IPS DF 4.7 (cell line): ENCODE results near the gene R3HDM2.
"Not testable (repeated sequence)": the region's sequence is repeated elsewhere in the genome, so short reads cannot be mapped to it uniquely, and the experiment has no call there.

Experiments
- DNase-seq: peaks from one replicate; pipeline ENCODE4 v3.0.0-alpha.2; 2013; ENCODE audit warnings: low spot score; ENCODE audit errors: extremely low read depth

R3HDM2 gene

DNA sequence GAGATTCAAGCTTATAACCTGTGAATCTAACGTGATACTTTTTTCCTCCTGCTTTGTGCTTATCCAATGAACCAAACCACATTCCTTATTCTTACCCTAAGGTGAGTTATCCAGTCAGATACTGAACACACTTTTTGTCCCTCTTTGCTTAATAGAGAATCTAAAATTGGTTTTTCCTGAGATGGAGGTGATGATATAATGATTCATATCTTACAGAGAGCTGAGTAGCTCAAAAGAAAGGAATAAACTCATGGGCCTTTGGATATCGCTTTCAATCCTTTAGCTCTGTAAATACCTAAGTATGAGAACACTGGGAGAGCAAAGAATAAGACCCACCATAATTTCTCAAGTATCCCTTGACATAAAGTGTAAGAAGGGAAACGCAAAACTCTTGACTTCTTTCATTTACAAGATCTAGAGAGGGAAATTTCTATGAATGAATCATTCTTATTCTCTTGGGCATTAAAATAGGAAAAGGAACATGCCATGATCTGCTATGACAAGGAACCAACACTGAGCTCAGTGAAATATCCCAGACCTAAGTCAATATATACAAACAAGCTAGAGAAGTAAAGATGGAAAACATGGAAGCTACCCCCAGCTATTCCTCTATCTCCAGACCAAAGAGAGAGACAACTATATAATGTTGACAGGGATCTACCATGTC lies 98.1 kb downstream of the R3HDM2 start:
- no peak for DNase-seq

DNA sequence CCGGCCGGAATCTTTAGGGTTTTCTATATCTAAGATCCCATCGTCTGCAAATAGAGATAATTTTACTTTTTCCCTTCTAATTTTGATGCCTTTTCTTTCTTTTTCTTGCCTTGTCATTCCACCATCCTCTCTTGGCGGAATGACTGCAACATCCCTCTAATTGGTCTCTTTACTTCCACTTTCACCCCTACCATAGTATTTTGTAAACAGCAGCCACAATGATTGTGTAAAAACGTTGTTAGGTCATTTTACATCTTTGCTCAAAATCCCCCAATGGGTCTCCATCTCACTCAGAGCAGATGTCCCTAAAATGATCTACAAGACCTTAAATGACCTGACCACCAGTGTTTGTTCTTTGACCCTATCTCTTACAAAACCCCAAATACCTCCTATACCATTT lies 99.9 kb downstream of the R3HDM2 start:
- no peak for DNase-seq

DNA sequence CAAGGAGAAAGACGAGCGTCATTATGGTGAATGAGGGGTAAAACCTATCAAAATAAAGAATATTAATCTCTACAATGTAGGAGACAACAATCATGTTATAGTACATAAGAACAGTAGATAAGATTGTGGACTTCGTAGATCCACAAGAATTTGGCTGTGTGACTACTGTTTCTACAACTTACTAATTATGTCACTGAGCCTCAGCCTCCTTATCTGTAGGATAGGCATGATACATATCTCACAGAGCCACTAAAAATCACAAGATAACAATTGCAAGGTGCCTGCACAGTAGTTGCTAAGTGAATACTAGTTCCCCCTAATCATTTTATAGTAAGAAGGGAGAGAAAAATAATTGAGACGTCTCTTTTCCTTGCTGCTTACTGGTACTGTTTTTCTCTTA lies 101.6 kb downstream of the R3HDM2 start:
- no peak for DNase-seq

DNA sequence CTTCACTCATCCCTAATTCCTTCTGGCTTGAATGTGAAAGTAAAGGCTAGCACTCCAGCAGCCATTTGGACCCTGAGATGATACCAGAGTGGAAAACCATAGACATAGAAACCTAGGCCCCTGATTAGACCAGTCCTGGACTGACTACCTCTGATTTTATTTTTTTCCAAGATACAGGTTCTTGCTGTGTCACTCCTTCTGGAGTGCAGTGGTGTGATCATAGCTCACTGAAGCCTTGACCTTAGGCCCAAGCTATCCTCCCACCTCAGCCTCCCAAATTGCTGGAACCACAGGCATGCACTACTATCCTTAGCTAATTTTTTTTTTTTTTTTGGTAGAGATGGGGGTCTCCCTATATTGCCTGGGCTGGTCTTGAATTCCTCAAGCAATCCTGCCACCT lies 105.4 kb downstream of the R3HDM2 start:
- DNase-seq: no peak

- no peak for DNase-seq
Measured at GRCh38 chr12:57323416-57323815, 107.4 kb downstream of the R3HDM2 start.

DNA sequence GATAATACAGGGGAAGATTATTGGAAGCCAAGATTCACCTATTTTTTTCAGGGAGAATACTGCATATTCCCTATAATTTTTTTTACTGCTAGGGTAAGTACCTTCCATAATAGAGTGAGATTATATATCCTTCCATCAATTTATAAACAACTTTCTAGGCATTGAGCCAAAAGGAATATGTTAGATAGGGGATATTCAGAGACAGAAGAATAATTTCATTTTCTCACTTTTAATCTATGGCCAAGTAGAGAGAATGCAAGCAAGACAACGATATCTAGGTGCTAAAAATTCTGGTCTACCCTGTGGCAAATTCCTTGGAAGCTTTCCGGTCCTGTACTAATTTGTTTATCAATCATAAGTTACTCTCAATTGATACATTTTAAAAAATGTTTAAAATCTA lies 110.2 kb downstream of the R3HDM2 start:
- no peak for DNase-seq

DNA sequence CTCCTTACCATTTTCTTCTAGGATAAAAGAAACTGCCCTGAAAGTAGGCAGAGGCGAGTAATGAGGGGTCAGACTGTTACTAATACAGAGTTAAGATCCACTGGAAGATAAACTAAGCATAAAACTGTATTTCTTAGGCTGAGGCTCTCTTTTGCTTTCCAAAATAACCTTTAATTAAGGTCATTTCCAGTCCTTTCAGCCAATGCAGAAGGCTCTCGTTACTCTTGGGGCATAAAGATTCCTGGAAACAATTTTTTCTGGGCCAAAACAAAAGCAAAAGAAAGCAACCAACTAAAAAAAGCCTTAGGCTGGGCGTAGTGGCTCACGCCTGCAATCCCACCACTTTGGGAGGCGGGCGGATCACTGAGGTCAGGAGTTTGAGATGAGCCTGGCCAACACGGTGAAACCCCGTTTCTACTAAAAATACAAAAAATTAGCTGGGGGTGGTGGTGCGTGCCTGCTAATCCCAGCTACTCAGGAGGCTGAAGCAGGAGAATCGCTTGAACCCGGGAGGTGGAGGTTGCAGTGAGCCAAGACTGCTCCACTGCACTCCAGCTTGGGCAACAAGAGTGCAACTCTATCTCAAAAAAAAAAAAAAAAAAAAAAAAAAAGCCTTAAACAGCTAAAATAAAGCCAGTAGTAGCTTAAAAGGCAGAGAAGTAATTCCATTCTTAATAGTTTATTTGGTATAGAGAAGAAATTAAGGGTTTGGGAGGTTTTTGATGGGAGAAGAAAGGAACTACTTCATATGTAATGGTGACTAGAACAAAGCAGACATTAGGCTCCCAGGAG lies 111.0 kb downstream of the R3HDM2 start:
- DNase-seq: no peak

- no peak for DNase-seq
Measured at GRCh38 chr12:57315681-57316080, 115.2 kb downstream of the R3HDM2 start.

GRCh38 chr12:57312287-57312686 lies 118.6 kb downstream of the R3HDM2 start:
- not testable (repeated sequence) for DNase-seq

- no peak for DNase-seq
Measured at GRCh38 chr12:57309420-57309819, 121.4 kb downstream of the R3HDM2 start.

DNA sequence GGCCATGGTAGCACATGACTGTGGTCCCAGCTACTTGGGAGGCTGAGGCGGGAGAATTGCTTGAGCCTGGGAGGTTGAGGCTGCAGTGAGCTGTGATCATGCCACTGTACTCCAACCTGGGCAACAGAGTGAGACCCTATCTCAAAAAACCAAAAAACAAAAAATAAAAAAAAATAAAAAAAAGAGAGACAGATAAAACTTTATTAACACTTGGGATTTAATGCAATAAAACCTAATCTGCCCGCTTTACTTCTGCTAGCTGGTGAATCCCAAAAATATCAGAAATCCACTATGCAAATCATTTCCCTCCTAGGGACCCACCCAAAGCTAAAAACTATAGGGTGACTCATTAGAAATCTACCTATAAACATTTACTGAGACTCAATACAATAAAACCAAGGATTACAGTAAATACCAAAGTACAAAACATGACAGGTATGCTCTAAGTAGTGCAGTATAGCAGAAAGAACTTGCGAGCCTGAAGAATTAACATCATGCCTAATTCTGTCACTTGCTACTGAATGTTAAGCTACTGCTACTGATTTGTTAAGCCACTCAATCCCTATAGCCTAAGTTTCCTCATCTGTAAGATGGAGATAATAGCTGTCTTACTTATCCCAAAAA lies 129.8 kb downstream of the R3HDM2 start:
- DNase-seq: no peak

DNA sequence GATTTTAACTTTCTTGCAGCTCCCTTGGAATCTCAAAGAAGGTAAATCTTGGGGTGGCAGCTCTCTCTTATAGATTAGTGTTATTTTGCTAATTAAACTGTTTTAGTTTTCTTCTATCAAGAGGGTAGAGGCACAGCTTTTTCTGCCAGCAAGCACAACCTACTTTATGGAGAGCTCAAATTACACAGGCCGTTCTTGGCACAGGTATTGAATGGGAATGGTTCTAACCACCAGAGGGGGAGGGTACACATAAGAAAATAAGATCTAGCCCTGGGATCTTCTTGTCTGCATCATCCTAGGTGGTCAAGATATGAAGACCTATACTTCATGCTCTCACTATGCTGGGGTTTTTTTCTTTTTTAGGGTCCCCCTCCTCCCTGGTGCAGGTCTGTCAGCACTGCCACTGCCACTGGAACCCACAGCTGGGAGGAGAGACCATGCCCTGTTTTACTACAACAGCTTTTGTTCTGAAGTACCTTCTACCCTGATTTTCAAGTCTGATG lies 131.3 kb downstream of the R3HDM2 start:
- DNase-seq: no peak

DNA sequence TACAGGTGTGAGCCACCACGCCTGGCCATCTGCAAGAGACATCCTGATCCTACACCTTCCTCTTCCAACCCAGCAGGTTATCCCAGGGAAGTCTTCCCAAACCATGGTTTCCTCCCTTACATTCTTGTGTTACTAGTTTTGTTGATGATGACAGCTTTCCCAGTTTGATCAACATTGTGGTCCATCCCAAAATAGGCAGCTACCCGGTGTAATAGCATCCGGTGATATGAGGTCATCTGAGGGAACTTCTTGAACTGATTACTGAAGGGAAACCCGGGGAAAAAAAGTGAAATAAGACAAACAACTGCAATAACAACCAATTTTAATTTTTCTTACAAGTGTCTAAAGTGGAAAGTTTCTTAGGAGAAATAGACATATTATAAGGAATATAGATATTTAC lies 134.6 kb downstream of the R3HDM2 start:
- no peak for DNase-seq

- not testable (repeated sequence) for DNase-seq
Measured at GRCh38 chr12:57282073-57282472, 148.8 kb downstream of the R3HDM2 start.

- no peak for DNase-seq
Measured at GRCh38 chr12:57280211-57281062, 150.4 kb downstream of the R3HDM2 start.

DNA sequence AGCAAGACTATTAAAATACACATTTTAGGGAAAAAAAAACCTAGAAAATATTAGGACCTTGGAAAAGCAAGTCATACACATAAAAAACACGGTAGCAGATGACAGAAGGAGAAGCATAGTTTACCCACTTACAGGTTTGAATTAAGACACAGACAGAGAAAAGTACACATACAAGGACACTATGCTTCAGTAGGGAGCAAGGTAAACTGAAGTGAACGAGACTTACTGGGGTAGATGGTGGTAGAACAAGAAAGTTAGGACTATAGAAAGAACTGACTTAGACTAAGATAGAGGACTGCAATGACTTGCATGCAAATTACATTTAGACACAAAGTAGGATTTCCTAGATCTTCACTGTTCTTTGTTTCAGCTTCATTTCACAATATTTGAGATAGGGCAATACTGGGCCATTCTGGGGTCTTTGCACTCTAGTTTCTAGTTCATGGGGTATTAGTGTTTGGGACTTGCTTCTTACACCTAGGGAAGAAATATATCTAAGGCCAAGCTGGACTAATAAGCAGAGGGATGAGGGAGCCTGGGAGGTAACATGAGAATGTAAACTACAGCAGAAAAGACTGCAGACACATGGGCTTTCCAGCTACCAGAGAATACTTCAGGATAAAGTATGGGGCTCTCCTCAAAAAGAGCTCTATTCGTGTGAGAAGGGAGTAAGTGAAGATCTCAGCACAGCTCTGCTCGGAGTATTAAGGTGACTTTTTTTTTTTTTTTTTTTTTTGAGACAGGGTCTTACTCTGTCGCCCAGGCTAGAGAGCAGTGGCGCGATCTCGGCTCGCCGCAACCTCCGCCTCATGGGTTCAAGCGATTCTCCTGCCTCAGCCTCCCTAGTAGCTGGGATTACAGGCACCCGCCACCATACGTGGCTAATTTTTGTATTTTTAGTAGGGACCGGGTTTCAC lies 152.1 kb downstream of the R3HDM2 start:
- no peak for DNase-seq

DNA sequence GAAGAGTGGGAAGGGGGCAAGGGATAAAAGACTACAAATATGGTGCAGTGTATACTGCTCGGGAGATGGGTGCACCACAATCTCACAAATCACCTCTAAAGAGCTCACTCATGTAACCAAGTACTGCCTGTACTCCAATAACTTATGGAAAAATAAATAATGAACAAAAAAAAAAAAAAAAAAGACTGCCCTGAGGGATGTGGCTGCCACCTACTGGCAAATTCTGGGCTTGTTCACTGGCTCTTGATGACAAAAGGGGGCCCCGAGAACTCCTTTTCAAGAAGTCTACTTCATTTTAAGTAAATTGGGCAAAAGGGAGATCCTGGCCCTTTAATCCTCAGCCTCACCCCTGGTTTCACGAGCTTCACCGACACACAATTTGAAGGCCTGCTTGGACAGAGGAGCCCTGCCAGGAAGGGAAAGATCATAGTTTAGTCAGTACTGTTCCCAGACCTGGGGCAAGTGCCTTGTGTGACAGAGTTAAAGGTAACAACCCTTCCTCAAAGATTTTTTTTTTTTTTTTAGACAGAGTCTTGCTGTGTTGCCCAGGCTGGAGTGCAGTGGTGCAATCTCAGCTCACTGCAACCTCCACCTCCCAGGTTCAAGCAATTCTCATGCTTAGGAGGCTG lies 153.8 kb downstream of the R3HDM2 start:
- DNase-seq: no peak

- not testable (repeated sequence) for DNase-seq
Measured at GRCh38 chr12:57276233-57276632, 154.6 kb downstream of the R3HDM2 start.

- no peak for DNase-seq
Measured at GRCh38 chr12:57273516-57273915, 157.3 kb downstream of the R3HDM2 start.
